GM18909 (cell line): ENCODE data around the gene KLK12.

Source experiments
- ATAC-seq: cut with Tn5 transposase; IDR thresholded peaks from one replicate; pipeline ENCODE4 v1.9.1; 2021; ENCODE audit warnings: mild to moderate bottlenecking; ENCODE audit not compliant: unreplicated experiment, poor library complexity

The KLK12 gene

DNA sequence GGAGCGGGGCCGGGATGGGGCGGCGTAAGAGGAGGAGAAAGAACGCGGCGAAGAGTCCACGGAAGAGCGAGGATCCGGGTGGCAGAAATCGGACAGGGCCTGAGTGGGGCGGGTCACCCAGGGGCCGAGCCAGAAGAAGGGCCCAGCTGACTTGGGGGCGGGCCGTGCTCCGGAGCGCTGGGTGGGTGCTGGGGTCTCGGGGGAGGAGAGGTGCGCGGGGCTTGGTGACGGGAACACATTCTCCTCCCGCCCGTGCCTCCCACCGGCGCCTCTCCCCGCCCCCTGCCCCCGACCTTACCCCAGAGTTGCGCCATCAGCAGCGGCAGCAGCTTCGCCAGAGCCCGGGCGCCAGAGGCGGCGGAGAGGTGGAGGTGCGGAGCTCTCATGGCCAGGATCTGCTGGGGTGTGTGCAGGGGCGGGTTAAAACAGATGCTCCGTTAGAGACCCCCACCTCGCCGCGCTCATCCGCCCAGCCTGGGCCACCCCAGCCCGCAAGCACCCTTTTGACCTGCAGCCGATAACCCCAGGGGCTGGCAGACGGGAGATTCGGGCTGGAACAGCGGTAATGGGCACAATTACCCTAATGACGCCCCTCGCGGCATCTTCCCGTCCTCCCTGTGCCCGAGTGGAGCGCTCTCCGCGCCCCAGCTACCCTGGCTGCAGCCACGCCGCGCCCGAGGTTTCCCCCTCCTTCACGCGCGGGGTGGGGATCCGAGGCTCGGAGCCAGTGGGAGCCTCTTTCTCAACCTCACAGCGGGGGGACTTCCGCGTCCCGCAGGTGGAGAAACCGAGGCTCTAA is 15.9 kb downstream of the KLK12 start:
- no peak for ATAC-seq

DNA sequence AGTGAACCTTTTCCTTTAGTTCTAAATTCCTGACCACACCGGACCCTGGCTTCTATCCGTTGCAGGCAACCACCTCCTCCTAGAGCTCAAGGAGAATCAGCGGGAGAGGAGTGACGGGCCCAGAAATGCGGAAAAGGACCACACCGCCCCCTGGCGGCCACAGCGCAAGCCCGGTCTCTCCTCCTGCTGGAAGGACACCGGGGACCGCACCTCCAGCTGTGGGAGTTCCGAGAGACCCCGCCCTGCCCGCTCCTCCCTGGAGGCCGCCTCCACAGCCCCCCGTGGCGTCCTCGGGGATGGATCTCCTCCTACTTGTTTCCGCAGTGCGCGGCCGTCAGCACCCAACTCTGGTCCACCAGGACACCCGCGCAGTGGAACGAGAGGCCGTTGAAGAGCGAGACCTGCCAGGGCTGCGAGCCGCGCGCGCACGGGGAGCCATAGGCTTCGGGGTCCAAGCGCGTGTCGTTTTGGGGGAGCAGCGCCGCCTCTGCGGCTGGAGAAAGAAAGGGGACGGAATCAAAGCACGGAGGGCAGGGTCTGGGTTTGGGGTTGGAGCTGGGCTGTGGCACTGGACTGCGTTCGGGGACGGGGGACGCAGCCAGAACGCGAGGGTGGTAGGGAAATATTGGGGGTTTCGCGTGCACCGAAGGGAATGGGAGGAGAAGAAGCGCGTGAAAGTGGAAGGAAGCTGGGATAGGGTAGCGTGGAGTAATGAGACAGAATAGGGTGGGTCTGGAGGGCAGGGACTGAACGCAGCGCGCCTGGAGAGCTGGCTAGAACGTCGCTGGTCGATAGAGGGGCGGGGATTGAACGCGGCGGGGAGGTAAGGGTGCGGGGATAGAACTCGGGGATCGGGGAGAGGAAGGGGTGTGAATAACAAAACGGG is 17.8 kb downstream of the KLK12 start:
- no peak for ATAC-seq

DNA sequence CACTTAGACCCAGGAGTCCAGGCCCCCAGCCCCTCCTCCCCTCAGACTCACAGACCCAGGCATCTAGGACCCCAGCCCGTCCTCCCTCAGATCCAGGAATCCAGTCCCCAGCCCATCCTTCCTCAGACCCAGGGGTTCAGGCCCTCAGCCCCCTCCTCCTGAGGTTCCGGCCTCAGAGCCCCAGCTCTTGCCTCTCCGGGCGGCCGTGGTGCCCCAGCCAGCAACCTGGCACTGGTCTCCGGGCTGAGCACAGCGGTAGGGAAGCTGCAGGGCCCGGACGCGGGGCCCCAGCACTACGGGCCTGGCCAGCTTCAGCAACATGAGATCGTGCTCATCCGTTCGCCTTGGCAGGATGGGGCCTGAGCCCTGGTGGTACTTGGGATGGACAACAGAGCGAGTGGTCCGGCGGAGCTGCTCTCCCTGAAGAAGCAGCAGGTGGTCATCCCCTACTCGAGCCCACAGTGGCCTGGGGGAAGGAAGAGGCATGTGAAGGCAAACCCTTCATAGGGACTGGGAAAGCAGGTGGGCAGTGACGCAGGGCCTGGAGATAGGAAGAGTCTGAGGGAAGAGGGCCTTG is 19.0 kb downstream of the KLK12 start:
- no peak for ATAC-seq

DNA sequence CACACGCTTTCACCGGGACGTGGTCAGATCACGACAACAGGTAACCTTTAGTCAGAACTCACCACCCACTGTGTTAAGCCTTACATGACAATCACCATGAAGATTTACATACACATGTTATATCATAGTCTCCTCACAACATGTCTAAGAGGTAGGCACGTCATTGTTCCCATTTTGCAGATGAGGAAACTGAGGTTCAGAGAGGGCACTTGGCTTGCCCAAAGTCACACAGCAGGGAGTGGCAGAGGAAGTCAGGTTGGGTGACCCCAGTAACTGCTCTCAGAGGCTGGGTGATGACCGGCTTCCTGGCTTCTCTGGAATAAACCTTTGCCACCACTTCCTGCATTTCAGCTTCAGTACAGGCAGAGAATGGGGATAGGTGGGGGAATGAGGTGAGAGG is 20.6 kb downstream of the KLK12 start:
- ATAC-seq = no peak

DNA sequence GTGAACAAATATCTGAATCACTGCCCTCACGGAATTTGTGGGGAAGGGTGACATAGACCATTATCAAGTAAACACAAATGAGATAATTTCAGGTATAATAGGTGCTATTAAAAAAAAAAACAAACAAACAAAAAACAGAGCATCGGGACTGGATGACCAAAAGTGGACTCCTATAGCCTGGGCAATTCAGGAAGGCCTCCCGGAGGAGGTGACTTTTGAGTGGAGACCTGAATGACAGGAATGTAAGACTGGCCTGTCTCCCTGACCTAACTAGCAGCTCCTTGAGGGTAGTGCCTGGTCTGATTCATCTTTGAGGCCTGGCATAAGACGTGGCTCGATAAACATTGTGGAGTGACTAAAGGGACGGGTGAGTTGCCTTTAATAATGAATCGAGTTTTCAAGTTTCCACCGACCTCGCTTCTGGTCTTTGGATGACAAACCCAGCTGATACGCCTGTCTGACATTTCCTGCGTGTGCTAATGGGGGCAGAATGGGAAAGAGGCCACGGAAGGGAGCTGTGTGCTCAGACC is 22.1 kb downstream of the KLK12 start:
- no peak for ATAC-seq

DNA sequence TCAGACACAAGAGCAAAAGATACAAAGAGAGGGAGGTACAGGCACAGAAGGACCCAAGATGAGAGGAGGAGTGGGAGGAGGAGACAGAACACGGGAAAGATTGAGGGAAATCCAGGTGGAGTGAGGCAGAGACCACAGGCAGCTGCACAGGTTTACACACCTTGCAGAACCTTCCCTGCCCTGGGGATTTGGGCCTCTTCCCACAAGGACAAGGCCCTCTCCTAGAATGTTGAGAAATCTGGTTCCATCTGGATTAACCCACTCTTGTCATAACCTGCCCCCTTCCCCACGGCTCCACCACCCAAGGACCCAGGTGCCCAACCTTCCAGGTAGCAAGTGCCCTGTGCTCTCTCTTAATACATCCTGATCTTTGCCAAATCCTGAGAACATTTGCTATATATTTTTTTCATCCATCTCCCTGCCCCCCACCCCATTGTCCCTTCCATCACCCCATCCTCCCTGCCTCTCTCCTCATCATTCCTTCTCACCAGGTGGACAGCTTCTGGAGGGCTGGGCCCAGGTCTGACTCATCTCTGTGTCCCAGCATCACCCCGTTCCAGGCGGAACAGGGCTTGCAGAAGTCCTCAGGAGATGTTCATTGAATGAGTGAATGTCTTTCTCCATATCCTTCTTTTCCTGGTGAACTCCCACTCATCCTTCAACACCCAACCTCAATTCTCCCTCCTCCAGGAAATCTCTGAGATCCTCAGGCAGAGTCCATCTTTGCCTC is 24.6 kb downstream of the KLK12 start:
- no peak for ATAC-seq

DNA sequence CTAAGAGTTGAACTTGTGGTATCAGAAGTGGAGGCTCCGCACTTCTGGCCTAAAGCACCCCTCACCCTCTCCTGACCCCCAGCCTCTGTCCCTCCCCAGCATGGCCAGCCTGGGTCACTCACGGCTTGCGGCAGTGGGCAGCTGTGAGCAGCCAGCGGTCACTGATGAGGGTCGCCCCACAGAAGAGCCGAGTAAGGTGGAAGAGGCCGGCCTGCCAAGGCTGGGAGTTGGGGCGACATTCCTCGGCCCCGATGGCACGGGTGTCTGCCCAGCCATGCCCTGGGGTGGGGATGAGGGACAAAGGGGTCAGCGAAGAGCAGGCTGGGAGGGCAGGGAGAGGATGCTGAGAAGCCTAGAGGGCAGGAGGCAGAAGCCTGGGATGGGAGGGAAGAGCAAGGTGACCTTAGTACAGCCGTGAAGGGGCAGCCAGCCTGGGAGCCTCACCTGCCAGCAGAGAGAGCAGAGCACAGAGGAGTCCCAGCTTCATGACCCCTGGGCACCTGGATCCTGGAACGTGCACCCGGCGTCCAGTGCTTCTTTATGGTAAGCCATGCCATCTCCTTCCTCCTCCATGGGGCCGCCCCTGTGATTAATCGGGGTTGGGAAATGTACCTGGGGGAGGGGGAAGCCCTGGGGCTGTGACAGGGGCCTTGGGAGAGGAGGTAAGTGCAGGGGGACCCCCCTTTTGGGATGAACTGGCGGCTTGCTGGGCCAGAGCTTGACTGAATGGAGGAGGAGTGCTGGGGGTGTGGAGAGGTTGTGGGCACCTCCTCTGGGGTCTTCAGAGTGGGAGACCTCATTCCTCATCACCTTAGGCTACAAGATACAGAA is 25.5 kb downstream of the KLK12 start:
- ATAC-seq = no peak

DNA sequence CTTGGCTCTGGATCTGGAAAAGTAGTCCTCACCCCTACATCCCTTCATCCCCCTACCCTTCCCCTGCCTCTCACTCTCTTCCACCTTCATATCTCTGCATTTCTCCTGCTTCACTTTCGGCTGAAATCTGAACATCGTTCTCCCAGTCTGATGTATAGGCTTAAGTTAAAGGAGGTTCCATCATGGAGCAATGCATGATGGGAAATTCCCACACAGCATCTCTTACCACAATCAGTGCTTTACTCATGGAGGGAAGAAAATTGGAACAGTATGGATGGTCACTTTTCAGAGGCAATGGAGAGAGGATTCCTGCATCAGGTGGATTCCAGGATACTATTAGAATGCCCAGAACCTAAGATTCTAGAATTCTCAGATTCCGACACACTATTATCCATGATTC is 27.3 kb downstream of the KLK12 start:
- ATAC-seq = no peak

DNA sequence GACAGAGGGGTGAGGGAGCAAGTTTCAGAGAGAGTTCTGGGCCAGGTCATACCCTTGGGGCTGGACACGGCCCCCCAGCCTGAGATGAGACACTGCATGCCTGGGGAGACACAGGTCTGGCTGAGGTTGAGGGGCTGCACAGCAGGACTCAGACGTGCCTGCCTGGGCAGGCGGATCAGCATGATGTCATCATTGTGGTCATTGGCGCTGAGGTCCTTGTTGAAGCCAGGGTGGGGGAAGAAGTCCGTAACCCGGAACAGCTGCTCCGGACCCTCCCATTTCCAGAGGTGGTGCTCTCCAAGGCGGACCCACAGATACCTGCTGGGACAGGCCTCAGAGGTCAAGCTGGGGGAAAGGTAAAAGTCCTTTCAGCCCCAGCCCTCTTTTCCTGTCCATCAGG is 28.4 kb downstream of the KLK12 start:
- ATAC-seq = no peak

DNA sequence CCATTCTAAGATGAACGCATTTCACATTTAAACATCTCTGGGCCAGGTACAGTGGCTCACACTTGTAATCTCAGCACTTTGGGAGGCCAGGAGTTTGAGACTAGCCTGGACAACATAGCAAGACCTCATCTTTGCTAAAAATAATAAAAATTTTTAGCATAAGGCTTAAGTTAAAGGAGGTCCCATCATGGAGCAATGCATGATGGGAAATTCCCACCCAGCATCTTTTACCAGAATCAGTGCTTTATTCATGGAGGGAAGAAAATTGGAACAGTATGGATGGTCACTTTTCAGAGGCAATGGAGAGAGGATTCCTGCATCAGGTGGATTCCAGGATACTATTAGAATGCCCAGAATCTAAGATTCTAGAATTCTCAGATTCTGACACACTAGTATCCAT is 29.6 kb downstream of the KLK12 start:
- ATAC-seq = no peak

DNA sequence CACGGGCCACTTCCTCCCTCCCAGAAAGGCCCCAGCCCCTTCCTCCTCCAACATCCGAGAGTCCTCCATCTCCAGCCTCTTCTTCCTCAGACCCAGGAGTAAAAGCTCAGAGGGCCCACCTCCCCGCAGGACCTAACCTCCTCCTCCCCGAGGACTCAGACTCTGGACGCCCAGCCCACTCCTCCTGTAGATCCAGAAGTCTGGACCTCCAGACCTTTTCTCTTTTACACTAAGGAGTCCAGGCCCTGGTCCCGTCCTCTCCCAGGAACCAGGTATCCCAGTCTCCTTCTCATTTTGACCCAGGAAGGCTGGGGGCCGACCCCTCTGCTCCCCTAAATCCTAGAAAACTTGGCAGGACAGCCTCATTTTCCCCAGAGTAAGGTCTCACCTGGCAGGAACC is 31.5 kb downstream of the KLK12 start:
- ATAC-seq = no peak

DNA sequence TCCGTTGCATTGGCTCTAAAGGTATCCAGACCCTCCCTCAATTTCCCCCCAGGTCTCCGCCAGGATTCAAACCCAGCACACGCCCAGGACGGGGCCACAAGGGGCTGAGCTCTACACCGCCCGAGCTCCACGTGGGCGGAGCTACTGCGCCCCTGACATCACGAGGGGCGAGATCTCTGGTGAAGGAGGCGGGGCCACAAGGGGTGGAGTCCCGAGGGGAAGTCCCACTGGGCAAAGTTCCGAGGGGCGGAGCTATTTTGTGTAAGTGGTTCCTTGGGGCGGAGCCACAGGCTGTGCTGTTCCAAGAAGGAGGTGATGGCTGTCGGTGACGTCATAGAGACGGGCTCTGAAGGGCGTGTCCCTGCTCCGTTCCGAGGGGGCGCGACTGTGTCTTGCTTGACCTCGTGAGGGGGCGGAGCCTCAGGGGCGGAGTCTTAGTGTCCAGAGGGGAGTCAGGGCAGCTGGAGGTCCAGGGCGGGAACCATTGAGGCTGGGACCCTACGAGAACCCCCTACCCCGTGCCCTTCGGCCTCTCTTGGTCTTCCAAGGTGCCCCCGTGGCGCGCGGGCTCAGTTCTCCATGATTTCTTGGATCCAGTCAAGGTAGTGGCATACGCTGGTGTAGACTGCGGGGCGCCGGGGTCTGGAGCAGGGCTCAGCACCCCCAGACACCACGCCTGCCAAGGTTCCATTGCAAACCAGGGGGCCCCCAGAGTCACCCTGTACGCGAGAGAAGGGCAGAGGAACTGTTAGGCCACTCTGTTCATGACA is 32.1 kb downstream of the KLK12 start:
- ATAC-seq = no peak

DNA sequence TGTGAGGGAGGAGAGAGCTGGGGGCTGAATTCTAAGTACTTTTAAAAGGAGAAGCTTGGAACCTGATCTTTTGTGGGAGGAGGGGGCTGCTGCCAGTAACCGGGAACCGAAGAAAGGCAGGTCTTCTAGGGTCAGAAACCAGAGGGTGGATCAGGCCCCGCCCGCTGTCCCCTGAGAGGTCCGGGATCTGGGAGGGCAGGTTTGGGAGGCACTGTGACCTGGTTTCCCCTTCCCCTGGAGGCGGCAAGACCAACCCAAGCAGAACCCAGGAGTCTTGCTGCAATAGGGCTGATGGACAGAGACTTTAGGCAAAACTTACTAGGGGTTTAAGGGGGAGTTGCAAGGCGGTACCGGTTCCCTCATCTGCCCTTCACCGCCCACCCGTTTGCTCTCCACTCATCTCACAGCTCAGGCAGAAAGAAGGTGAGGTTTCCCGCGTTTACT is 32.7 kb downstream of the KLK12 start:
- ATAC-seq = no peak

DNA sequence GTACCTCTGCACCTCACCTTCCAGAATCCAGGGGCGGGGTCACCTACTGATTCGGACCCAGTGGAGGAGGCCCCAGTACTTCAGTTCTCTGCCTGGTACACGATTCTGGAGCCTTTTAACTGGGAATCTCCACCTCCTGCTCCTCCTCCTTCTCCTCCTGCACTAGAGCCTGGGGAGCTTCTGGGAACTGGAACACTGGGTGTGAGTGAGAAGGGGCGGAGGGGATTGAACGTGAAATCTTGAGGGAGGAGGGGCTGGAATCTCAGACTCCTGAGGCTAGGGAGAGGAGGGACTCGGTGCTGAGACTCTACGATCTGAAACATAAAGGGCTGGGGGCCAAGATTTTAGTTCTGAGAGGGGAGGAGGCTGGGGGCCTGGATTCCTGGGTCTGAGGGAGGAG is 33.3 kb downstream of the KLK12 start, which contains the start of gene KLK8:
Gene KLK8 (minus strand): TSS at position 90 of the 400 bp plus-strand sequence. CDS start 437 bp downstream, outside the sequence.
- no peak for ATAC-seq

DNA sequence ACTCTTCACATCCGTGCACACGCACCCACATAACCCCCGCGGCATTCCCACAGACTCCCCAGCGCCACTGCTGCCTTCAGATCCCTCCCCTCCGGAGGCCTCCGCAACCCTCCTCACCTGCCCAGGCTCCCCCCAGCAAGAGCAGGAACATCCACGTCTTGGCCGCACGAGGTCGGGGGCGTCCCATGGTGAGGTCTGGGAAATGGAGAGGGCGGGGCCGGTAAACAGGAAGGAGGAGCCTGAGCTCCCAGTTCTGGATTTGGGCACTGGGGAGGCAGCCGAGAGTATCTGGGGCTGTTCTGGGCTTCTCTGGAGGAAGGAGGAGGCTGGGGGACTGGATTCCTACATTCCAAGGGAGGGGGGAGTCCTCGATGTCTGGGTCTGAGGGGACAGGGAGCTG is 33.8 kb downstream of the KLK12 start:
- ATAC-seq = no peak

DNA sequence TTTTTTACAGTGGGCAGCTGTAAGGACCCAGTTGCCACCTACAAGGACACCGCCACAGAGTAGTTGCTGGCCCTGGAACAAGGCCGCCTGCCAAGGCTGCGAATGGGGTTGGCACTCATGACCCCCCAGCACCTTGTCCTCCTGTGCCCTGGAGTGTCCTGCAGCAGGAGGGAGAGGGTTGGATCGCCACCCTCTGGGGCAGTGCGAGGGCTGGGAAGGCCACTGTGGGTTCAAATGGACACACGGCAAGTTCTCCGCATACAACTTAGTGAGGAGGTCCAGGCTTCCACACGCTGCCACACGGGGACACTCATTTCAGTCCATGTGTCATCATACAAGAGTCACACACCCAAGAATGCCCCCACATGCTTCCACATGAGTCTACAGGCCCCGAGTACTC is 34.4 kb downstream of the KLK12 start:
- no peak for ATAC-seq

DNA sequence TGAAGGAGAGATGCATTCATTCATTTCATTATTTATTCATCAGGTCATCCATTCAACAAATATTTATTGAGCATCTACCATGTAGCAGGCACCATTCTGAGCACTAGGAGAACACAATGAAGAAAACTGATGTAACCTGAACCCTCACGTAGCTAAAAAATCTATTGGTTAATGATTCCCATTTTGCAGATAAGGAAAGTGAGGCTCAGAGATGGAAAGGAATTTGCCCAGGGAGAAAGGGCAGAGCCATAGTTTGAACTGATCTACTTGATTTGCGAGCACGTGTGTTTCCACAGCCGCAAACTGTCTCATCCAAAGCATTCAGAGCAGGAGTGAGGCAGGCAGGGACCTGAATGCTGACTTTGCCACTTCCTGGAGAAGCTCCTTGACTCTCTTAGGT is 36.1 kb downstream of the KLK12 start:
- no peak for ATAC-seq

DNA sequence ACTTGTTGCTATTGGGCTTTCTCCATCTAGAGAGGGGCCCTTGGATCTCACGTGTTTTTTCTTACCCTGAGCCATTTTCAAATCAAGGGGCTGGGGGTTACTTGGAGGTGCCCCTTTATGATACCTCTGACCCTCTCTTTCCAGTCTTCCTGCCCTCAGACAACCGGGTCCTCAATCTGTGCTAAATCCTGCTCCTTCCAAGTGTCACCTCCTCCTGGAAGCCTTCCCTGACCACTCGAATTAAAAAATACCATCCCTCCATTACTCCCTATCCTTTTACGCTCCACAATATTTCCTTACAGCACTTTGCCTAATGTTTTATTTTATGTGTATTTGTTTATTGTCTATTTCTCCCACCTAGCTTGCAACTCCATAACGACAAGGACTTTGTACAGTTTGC is 36.7 kb downstream of the KLK12 start:
- no peak for ATAC-seq

DNA sequence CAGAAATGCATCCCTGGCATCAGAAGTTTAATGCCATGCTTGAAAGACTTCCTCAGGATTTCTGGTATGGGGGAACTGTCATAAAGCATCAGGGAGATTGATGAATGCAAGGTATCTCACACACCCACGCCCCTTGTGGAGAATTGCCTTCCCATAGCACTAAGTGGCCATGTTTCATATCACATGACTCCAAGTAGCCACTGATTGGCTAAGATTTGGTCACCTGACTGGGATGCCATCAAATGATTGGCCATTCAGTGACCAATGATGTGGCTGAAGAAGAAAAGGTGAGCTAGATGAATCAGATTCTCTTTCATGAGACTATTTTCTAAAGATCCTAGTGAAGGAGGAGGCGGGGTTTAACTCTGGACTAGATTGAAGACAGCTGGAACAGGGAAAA is 40.7 kb downstream of the KLK12 start:
- ATAC-seq = no peak
